ENCODE results near the gene EEF1AKMT4. TPM values are rescaled to one million over a fixed set of nuclear protein-coding genes. Genes with fewer than 3 reads are reported as not detected.

The EEF1AKMT4 gene
- total RNA-seq, 3 donors from 2014 or later: 3.4 to 9.7 (median 6.2) TPM

GRCh38 chr3:184211297-184211696 lies 38.2 kb upstream of the EEF1AKMT4 start:
- TF ChIP-seq CTCF (IDR thresholded peaks at IDR 0.05) (no peak), POLR2A (IDR thresholded peaks at IDR 0.05) (no peak), POLR2AphosphoS5 (IDR thresholded peaks at IDR 0.05) (no peak)
- H3K36me3 ChIP-seq: no peaks in the 10 kb centered on the region
- H3K9me3 ChIP-seq: no peaks in the 10 kb centered on the region
- H3K27me3 ChIP-seq: peaks cover 5 to 6% of the 10 kb centered on the region in 2 donors
- DNase-seq (ENCODE audit: low spot score in 2 of 2): no peak
- H3K4me1 ChIP-seq: no peaks in the 10 kb centered on the region
- intact Hi-C loops (cut with DNase I; ENCODE audit: low total_unique reads): loop anchor here (5.0 kb wide), 1 partner anchor 496 kb away; no protein-coding TSS in a partner anchor
- no peak overlapping the region for H3K27ac ChIP-seq
- no peak overlapping the region for H3K4me3 ChIP-seq

- Histone ChIP-seq H3K9me3 (no peaks in the 10 kb centered on the region), H3K4me1 (no peaks in the 10 kb centered on the region), H3K27me3 (peaks cover 3 to 5% of the 10 kb centered on the region in 2 donors), H3K36me3 (no peaks in the 10 kb centered on the region), H3K4me3 (no peak overlapping the region), H3K27ac (no peak overlapping the region)
- no peak for DNase-seq (ENCODE audit: low spot score in 2 of 2)
- intact Hi-C loops (cut with DNase I; ENCODE audit: low total_unique reads): loop anchor here (5.0 kb wide), 1 partner anchor 496 kb away; no protein-coding TSS in a partner anchor
- TF ChIP-seq CTCF (IDR thresholded peaks at IDR 0.05) (no peak), POLR2A (IDR thresholded peaks at IDR 0.05) (no peak), POLR2AphosphoS5 (IDR thresholded peaks at IDR 0.05) (no peak)
Observed at GRCh38 chr3:184211718-184212117, 37.8 kb upstream of the EEF1AKMT4 start.

GRCh38 chr3:184218814-184219213 lies 30.7 kb upstream of the EEF1AKMT4 start:
- DNase-seq (ENCODE audit: low spot score in 2 of 2): no peak
- Histone ChIP-seq H3K27ac (no peak overlapping the region), H3K4me1 (no peaks in the 10 kb centered on the region), H3K27me3 (no peaks in the 10 kb centered on the region), H3K4me3 (no peak overlapping the region), H3K36me3 (no peaks in the 10 kb centered on the region), H3K9me3 (no peaks in the 10 kb centered on the region)
- TF ChIP-seq CTCF (IDR thresholded peaks at IDR 0.05) (no peak), POLR2AphosphoS5 (IDR thresholded peaks at IDR 0.05) (no peak), POLR2A (IDR thresholded peaks at IDR 0.05) (no peak)
- intact Hi-C loops (cut with DNase I; ENCODE audit: low total_unique reads): no loop called here

- Histone ChIP-seq H3K36me3 (no peaks in the 10 kb centered on the region), H3K4me3 (no peak overlapping the region), H3K27me3 (no peaks in the 10 kb centered on the region), H3K27ac (no peak overlapping the region), H3K9me3 (no peaks in the 10 kb centered on the region), H3K4me1 (no peaks in the 10 kb centered on the region)
- DNase-seq (ENCODE audit: low spot score in 2 of 2): no peak
- no peak for TF ChIP-seq CTCF (IDR thresholded peaks at IDR 0.05)
- no peak for TF ChIP-seq POLR2A (IDR thresholded peaks at IDR 0.05)
- TF ChIP-seq POLR2AphosphoS5 (IDR thresholded peaks at IDR 0.05): no peak
- intact Hi-C loops (cut with DNase I; ENCODE audit: low total_unique reads): no loop called here
Observed at GRCh38 chr3:184222521-184222920, 27.0 kb upstream of the EEF1AKMT4 start.

- no peak for DNase-seq (ENCODE audit: low spot score in 2 of 2)
- TF ChIP-seq POLR2AphosphoS5 (IDR thresholded peaks at IDR 0.05): no peak
- TF ChIP-seq POLR2A (IDR thresholded peaks at IDR 0.05): no peak
- TF ChIP-seq CTCF (IDR thresholded peaks at IDR 0.05): no peak
- H3K4me3 ChIP-seq: no peak overlapping the region
- no peak overlapping the region for H3K27ac ChIP-seq
- no peaks in the 10 kb centered on the region for H3K4me1 ChIP-seq
- H3K27me3 ChIP-seq: no peaks in the 10 kb centered on the region
- intact Hi-C loops (cut with DNase I; ENCODE audit: low total_unique reads): no loop called here
- H3K9me3 ChIP-seq: no peaks in the 10 kb centered on the region
- no peaks in the 10 kb centered on the region for H3K36me3 ChIP-seq
Observed at GRCh38 chr3:184223946-184224345, 25.5 kb upstream of the EEF1AKMT4 start.

Data from breast epithelium (tissue), 4 donors.